IPS-NIHi7 (cell line): Measurements from ENCODE around the gene RAPGEF4.
"Not testable (repeated sequence)": the region's sequence is repeated elsewhere in the genome, so short reads cannot be mapped to it uniquely, and the experiment has no call there.

Experiments
- DNase-seq: peaks from one replicate; pipeline ENCODE4 v3.0.0; 2012; ENCODE audit warnings: mixed read lengths; ENCODE audit errors: extremely low spot score

The RAPGEF4 gene

GRCh38 chr2:173033084-173033483 is 297.4 kb downstream of the RAPGEF4 start:
- no peak for DNase-seq

DNA sequence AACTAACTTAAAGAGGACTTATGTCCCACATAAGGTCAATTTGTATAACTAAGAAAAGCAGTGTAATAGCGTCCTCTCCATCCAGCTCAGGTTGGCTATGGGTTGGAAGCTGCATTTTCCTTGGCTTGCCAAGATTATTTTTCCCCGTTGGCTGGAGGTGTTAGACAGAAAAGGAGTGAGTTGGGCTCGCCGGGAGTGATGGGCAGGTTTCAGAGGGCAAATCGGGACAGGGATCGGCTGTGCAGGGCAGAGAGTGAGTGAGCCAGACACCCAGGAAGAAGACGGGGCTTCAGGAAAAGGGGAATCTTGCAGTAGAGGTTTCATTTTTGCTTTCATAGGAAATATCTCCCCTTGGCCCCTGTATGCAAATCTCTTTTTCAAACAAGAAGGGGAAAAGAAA is 298.5 kb downstream of the RAPGEF4 start:
- DNase-seq = no peak

DNA sequence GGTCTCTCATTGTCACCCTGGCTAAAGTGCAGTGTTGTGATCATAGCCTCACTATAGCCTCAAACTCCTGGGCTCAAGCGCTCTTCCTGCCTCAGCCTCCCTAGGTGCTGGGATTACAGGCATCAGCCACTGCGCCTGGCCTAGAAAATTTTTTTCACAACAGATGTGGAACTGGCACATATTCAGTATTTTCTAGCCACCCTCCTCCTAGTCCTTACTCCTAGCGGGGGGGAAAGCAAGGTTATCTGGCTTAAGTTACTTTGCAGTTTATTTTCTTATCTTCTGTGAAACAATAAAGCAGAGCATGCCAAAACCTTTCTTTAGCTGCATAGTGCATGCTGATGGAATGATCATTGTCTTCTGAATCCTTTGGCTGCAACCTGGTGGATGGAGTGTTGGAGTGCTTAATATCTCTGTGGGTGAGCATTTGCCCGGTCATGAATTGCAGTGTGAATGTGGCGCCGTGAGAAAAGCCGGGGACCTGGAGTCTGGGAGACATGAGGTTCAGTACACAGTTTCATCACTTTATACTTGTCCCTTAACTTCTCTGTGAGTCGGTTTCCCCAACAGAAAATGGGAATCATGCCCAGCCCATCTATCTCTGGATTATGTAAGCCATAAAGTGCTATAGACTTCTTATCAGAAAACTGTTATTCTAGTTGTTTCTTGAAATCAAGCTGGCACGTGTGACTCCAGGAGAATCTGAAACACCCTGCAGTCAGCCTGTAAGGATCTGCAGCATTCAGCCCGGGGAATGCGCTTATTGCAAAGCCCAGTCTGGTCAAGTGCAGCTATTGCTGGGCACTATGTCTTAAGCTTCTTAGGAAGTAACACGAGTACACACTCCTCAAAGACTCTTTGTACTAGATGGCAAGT is 301.8 kb downstream of the RAPGEF4 start:
- no peak for DNase-seq

DNA sequence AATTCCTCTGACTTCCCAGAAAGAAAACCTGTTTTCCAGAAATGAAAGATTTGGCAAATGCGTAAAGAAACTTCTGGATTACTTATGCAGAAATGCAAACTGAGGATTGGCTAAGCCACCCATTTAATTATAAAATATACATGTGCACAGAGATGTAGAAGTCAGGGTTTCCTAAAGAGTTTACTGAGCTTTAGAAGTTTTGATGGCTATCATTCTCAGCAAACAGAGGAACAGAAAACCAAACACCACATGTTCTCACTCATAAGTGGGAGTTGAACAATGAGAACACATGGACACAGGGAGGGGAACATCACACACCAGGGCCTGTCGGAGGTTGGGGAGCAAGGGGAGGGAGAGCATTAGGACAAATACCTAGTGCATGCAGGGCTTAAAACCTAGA is 302.6 kb downstream of the RAPGEF4 start:
- not testable (repeated sequence) for DNase-seq

GRCh38 chr2:173040729-173041128 is 305.1 kb downstream of the RAPGEF4 start:
- DNase-seq = no peak

- DNase-seq = no peak
Observed at GRCh38 chr2:173043476-173043875, 307.8 kb downstream of the RAPGEF4 start.

DNA sequence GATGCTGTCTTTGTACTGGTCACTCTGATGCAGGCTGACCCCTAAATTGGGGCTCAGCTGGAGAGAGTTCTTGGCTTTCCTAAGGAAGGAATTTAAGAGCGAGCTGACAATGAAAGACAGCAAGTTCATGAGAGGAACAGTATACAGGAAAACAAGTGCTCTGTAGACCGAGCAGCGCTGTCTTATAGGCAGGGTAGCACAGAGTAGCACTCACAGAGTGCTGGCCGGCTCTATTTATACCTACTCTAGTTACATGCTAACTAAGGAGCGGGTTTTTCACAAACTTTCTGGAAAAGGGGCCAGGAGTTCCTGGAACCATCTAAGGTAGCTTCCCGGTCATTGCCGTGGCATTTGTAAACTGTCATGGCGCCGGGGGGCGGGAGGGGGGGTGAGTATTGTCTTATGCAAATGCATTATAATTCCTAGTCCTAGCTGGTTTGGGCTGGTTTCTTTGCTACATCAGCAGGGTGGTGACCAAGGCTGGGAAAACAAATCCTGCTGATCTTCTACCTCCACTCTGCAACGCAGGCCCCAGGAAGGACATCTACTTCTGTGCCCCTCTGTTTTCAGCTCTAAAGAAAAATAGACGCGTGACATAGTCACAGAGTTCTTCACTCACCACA is 308.4 kb downstream of the RAPGEF4 start:
- no peak for DNase-seq

GRCh38 chr2:173044686-173045085 is 309.0 kb downstream of the RAPGEF4 start:
- no peak for DNase-seq

DNA sequence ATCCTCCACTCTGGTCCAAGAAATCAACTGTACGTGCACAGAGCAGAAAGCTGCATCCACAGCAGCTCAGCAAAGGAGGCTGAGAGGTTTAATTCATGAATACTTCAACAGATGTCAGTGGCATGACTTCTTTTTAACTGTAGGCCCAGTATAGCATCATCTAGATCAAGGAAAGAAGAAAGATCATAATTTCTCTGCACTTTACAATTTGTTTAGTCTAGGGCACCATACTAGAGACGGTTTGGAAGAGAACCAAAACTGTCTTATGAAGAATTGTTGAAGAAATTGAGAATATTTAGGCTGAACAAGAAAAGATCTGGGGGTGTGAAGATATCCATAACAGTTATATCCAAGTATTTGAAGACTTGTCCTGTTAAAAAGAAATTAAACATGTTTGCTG is 309.5 kb downstream of the RAPGEF4 start:
- DNase-seq = no peak

GRCh38 chr2:173048522-173048896 is 312.9 kb downstream of the RAPGEF4 start:
- no peak for DNase-seq

- no peak for DNase-seq
Observed at GRCh38 chr2:173048897-173049661, 313.4 kb downstream of the RAPGEF4 start.

DNA sequence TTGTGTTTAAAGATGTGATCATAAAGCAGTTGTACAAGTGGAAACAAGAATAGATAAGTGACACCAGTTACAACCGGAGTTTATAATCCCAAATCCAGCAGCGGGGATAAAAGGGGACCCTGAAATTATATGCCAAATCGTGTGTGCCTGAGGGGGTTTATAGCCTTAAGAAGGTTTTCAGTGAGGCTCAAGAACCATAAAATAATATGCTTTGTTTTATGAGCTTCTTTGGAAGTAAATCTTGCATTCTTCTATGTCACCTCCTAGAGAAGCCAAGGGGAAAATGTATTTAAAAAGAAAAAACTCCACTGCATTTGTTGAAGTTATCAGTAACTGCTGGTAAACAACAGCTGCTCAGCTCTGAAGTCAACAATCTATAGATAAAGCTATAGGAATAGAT is 314.2 kb downstream of the RAPGEF4 start:
- no peak for DNase-seq

GRCh38 chr2:173050684-173051083 is 315.0 kb downstream of the RAPGEF4 start:
- no peak for DNase-seq

GRCh38 chr2:173051463-173052215 is 316.0 kb downstream of the RAPGEF4 start:
- DNase-seq = no peak

DNA sequence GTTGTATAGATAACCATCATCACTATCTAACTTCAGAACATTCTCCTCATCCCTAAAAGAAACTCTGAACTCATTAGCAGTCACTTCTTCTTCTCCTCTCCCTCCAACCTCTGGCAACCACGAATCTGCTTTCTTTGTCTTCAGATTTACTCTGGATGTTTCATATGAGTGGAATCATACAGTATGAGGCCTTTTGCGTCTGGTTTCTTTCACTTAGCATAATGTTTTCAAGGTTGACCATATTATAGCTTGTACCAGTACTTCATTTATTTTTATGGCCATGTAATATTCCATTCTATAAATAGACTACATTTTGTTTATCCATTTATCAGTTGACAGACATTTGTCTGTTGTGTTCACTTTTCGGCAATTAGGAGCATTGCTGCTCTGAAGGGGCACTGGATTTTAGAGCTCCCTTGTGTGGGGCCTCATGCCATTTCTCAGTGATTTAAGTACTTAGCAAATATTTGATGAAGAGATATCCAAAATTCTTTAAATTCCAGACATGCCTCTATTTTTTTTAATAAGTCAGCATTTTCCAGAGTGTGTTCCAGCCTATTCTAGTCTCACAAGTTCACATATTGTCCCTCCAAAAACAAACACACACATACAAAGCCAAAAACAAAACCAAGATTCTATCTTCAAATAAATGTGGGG is 317.5 kb downstream of the RAPGEF4 start:
- DNase-seq = no peak

DNA sequence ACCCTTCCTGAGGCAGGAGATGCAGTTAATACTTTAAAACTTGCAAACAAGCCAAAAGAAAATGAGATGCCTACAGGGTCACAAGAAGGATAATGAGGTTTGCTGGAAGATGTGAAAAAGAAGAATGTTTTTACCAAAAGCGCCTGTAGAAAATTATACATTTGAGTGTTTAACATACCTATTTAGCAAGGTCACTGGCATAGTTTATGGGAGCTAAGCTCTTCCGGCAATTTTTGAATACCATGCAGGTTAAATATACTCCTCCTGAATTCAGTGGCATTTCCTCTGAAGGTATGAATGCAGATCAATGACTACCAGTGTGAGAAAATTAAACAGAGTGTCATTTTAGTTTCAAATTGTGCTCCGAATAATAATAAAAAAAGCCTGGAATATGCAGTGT is 318.8 kb downstream of the RAPGEF4 start:
- no peak for DNase-seq

GRCh38 chr2:173056705-173057364 is 321.2 kb downstream of the RAPGEF4 start:
- DNase-seq = no peak

- no peak for DNase-seq
Observed at GRCh38 chr2:173058097-173058496, 322.5 kb downstream of the RAPGEF4 start.

- DNase-seq = no peak
Observed at GRCh38 chr2:173058673-173059072, 323.0 kb downstream of the RAPGEF4 start.

DNA sequence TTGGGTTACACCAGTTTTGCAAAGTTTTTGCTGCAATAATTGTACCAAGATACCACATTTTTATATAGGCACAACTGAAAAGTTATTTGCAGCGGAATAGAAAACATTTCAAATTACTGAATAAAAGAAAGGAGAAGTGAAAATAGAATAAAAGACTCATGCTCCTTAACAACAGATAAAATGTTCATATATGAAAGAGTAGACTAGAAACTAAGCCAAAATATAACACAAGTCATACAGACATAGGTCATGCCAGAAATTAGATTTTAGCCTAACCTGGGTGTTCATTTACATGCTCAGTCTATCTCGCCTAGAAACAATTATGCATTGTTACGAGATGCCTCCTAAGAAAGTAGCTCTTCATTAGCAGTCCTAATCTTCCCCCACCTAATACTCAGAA is 323.6 kb downstream of the RAPGEF4 start:
- no peak for DNase-seq

- DNase-seq = no peak
Observed at GRCh38 chr2:173059971-173060461, 324.4 kb downstream of the RAPGEF4 start.
